ENCODE results near the gene SLC33A1. TPM values are rescaled to one million over a fixed set of nuclear protein-coding genes. Genes with fewer than 3 reads are reported as not detected.

SLC33A1 gene
- total RNA-seq, 1 experiment from 2014 or later = 26.1 TPM

GRCh38 chr3:155772801-155773200, 81.4 kb downstream of the SLC33A1 start:
- CTCF ChIA-PET = no interaction called here

GRCh38 chr3:155771126-155771525, 83.1 kb downstream of the SLC33A1 start:
- Histone ChIP-seq H3K27me3 (replicated peaks; ENCODE audit: insufficient read depth, low read depth, low read length, poor library complexity) (no peaks in the 10 kb centered on the region), H3K4me3 (ENCODE audit: low read depth, low read length, poor library complexity, severe bottlenecking) (no peak overlapping the region), H3K9me3 (ENCODE audit: low read depth, low read length, poor library complexity, severe bottlenecking) (no peaks in the 10 kb centered on the region), H3K27ac (ENCODE audit: low read depth, low read length, poor library complexity, severe bottlenecking) (no peak overlapping the region), H3K4me1 (ENCODE audit: insufficient read depth, low read length, poor library complexity, severe bottlenecking) (no peaks in the 10 kb centered on the region), H3K36me3 (ENCODE audit: insufficient read depth, low read length, poor library complexity, severe bottlenecking) (no peaks in the 10 kb centered on the region)
- CTCF ChIA-PET = no interaction called here
- TF ChIP-seq, protein P1, sequence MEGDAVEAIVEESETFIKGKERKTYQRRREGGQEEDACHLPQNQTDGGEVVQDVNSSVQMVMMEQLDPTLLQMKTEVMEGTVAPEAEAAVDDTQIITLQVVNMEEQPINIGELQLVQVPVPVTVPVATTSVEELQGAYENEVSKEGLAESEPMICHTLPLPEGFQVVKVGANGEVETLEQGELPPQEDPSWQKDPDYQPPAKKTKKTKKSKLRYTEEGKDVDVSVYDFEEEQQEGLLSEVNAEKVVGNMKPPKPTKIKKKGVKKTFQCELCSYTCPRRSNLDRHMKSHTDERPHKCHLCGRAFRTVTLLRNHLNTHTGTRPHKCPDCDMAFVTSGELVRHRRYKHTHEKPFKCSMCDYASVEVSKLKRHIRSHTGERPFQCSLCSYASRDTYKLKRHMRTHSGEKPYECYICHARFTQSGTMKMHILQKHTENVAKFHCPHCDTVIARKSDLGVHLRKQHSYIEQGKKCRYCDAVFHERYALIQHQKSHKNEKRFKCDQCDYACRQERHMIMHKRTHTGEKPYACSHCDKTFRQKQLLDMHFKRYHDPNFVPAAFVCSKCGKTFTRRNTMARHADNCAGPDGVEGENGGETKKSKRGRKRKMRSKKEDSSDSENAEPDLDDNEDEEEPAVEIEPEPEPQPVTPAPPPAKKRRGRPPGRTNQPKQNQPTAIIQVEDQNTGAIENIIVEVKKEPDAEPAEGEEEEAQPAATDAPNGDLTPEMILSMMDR (conservative IDR thresholded peaks at IDR 0.05; ENCODE audit: low read depth, low read length) = no peak
- TF ChIP-seq EZH2 (IDR thresholded peaks at IDR 0.05; ENCODE audit: borderline replicate concordance, low read depth, low read length, poor library complexity, severe bottlenecking) = no peak
- POLR2A ChIA-PET (ENCODE audit: low non-redundant PET) = no interaction called here
- intact Hi-C loops (cut with micrococcal nuclease; ENCODE audit: unreplicated experiment) = no loop called here
- DNase-seq (ENCODE audit: low spot score) = no peak
- BruUV-seq (replicated peaks) = no TSS peak

More at GRCh38 chr3:155772801-155773200, 81.4 kb downstream of the SLC33A1 start:
- TF ChIP-seq, protein P1 (conservative IDR thresholded peaks at IDR 0.05; ENCODE audit: low read depth, low read length) = no peak
- no peak for TF ChIP-seq EZH2 (IDR thresholded peaks at IDR 0.05; ENCODE audit: borderline replicate concordance, low read depth, low read length, poor library complexity, severe bottlenecking)
- Histone ChIP-seq H3K9me3 (ENCODE audit: low read depth, low read length, poor library complexity, severe bottlenecking) (no peaks in the 10 kb centered on the region), H3K36me3 (ENCODE audit: insufficient read depth, low read length, poor library complexity, severe bottlenecking) (no peaks in the 10 kb centered on the region), H3K27me3 (replicated peaks; ENCODE audit: insufficient read depth, low read depth, low read length, poor library complexity) (no peaks in the 10 kb centered on the region), H3K4me3 (ENCODE audit: low read depth, low read length, poor library complexity, severe bottlenecking) (no peak overlapping the region), H3K27ac (ENCODE audit: low read depth, low read length, poor library complexity, severe bottlenecking) (no peak overlapping the region), H3K4me1 (ENCODE audit: insufficient read depth, low read length, poor library complexity, severe bottlenecking) (no peaks in the 10 kb centered on the region)
- DNase-seq (ENCODE audit: low spot score) = no peak
- POLR2A ChIA-PET (ENCODE audit: low non-redundant PET) = no interaction called here
- intact Hi-C loops (cut with micrococcal nuclease; ENCODE audit: unreplicated experiment) = no loop called here
- no TSS peak for BruUV-seq (replicated peaks)

Other genes starting within 250 kb of the SLC33A1 start
- 3.1 TPM in 2 replicates for gene PLCH1, start 109.4 kb downstream of the SLC33A1 start, total RNA-seq (2021)
- 2.9 and 3.5 TPM in 2 replicates for gene C3orf33, start 48.1 kb downstream of the SLC33A1 start, total RNA-seq (2021)
- 185 and 187 TPM in 2 replicates for gene GMPS, start 16.2 kb upstream of the SLC33A1 start, total RNA-seq (2021)

Measured in A673 (cell line).